Measurements from ENCODE around the gene CEMIP.
A peak's percentile ranks its signal among the peaks of the same experiment; 100 is the strongest.

CEMIP gene

GRCh38 chr15:80778964-80779657 is at the start of gene CEMIP:
CEMIP (plus strand) TSS chr15:80779370; CDS start chr15:80873880, 94,510 bp downstream.
- DNase-seq = peak; percentile 89

- no peak for DNase-seq
Observed at GRCh38 chr15:80730387-80730786, 48.8 kb upstream of the CEMIP start.

GRCh38 chr15:80730926-80731325 is 48.2 kb upstream of the CEMIP start:
- DNase-seq = no peak

- no peak for DNase-seq
Observed at GRCh38 chr15:80732167-80732566, 47.0 kb upstream of the CEMIP start.

DNA sequence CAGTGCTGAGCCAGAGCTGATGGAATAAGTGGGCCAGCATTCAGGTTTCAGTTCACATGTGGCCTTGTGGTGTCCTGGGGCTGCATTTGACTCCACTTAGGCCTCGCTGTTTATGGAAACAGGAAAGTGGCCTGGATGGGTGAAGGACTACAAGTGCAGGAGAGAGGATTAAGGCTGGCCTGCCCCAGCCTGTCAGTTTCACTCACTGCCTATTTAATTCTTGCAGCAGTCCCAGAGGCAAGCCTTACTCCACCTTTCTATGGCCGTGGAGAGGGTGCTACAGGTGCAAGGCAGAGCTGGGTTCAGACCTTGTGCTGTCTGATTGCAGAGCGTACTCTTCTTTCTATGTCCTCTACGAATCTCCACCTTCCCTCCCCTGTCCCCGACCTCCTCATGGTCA is 46.4 kb upstream of the CEMIP start:
- no peak for DNase-seq

DNA sequence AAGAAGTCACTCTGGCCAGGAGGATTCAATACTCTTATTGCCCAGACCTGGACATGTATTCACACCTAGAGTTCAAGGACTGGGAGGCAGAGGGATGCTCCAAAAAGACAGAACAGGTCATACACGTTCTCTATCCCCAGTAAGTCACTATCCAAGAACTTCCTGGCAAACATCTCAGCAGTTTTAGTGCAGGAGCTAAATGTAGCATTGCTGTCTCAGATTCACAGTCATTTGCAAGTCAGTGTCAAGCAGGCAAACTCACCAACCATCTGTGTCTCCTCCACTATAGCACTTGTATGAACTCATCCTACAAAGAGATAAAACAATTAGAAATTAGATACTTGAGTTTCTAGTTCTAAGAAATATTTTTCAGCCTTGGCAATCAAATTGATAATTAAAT is 45.7 kb upstream of the CEMIP start:
- no peak for DNase-seq

- no peak for DNase-seq
Observed at GRCh38 chr15:80735344-80735743, 43.8 kb upstream of the CEMIP start.

DNA sequence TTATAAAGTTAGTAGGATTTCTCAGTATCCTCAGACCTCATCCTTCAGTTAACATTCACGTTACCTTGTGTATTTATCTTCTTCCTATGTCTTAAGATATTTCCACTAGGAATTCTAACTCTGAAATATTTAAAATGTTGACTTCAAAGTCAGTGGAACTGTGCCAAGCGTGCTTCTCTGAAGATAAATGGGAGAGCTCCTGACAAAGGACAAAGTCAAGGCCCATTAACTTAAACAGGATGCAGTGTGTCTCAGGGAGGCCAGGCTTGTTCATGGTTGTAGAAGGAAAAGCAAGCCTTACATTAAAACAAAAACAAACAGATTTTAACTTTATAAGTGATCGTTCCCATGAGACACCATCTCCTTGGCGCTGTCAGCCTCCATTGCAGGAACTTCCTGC is 42.6 kb upstream of the CEMIP start:
- DNase-seq = no peak

DNA sequence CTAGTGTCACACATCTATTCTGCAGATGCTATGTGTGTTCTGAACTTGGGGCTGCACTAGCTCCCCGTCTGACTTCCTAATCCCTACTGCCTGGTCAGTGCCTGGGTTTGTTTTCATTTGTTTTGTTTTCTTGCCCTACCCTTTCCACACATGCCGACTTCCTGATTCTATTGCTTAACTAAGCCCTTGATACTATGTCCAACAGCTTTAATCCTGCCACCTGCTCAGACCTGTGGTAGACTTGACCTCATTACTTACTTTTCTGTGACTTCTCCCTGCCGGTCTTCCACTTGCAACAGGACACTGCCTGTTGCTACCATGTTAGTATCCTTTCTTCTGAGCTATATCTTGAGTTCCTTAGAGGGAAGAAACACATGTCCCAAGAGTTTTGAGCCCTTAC is 39.3 kb upstream of the CEMIP start:
- no peak for DNase-seq

- DNase-seq = no peak
Observed at GRCh38 chr15:80742081-80742480, 37.1 kb upstream of the CEMIP start.

- no peak for DNase-seq
Observed at GRCh38 chr15:80743189-80743833, 35.9 kb upstream of the CEMIP start.

GRCh38 chr15:80744415-80744814 is 34.8 kb upstream of the CEMIP start:
- no peak for DNase-seq

GRCh38 chr15:80744826-80745225 is 34.3 kb upstream of the CEMIP start:
- DNase-seq = no peak

- DNase-seq = no peak
Observed at GRCh38 chr15:80745888-80746287, 33.3 kb upstream of the CEMIP start.

DNA sequence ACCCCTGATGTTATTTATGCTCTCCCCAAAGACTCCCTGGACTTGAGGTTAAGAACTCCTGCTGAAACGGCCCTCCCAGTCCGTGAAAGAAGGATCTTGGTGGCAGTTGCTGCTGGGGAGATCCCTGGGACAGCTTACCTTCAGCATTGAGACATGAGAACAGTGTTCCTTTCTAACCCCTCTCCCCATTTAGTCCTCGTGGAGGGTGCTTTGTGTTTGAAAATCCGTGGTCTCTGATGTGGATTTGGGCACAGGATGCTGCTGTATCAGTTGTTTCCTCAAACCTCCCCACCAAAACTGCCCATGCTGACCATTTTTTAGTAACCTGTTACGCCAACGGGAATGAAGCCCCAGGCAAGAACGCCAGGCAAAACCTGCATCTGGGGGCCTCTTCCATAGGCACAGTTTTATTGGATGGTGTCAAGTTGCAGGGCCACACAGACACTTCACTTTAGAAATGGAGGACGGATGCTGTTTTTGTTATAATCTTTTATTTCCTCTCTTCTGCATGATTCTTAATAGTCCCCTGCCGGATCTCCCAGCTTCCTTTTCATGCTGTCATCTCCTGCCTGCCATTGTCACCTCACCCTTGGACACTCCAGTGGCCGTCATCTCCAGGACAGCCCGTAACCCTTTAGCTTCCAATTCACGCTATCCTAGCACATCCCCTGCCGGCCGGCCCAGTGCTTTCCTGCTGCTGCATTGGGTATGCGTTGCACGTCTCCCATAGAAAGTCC is 31.7 kb upstream of the CEMIP start:
- no peak for DNase-seq

- no peak for DNase-seq
Observed at GRCh38 chr15:80749589-80749988, 29.6 kb upstream of the CEMIP start.

- DNase-seq = no peak
Observed at GRCh38 chr15:80750575-80750974, 28.6 kb upstream of the CEMIP start.

GRCh38 chr15:80752204-80752603 is 27.0 kb upstream of the CEMIP start:
- DNase-seq = no peak

DNA sequence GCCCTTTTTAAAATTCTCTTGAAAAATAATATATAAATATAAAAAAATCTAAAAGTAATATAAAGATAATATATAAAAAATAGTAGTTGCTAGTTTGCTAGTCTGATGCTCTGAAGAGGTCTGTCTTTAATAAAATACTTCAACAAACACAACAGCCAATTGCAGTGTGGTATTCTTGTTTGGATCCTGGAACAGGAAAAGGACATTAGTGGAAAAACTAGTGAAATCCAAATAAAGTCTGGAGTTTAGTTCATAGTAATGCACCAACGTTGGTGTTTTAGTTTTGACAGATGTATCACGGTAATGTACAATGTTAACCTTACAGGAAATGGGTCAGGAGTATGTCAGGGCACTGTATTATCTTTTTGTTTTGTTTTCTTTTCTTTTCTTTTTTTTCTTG is 26.0 kb upstream of the CEMIP start:
- no peak for DNase-seq

DNA sequence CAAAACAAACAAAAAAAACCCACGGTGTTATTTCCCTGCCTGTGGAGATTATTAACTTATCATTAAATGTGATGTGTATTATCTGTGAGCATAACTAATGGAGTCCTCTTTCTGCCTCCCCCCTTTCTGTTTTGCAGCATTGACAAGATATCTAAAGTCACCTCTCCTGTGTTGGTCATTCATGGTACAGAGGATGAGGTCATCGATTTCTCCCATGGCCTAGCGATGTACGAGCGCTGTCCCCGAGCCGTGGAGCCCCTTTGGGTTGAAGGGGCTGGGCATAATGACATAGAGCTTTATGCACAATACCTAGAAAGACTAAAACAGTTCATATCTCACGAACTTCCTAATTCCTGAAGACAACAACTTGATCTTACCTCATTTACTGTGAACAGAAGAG is 25.2 kb upstream of the CEMIP start:
- DNase-seq = no peak

DNA sequence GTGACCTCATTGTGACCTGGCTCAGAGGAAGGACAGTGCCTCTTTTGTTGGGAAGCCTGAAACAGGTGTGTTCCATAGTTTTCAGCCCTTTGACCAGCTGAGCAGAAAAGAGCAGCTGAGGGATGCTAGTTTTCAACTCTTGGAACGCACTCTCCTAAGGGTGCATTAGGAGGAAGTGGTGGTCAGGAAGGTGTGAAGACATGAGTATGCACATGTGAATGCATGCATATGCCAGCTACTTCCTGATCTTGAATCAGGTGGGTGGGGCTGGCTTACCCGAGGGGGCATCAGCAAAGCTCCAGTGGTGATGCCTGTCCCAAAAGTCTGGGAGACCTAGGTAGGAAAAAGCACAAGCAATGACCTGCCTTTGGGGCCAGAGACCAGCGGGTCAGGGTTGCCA is 23.3 kb upstream of the CEMIP start:
- DNase-seq = no peak

- no peak for DNase-seq
Observed at GRCh38 chr15:80758130-80758745, 20.9 kb upstream of the CEMIP start.

DNA sequence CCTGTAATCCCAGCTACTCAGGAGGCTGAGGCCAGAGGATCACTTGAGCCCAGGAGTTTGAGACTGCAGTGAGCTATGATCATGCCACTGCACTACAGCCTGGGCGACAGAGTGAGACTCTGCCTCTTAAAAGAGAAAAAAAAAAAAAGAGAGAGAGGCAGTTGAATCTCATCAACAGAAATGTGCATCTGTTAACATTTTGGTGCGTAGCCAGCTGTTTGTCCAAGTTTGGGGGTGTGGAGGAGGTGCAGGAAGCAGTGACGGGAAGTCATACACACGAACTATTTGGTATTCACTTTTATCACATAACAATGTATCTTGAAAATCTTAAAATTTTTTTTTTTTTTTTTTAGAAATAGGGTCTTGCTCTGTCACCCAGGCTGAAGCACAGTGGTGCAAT is 18.2 kb upstream of the CEMIP start:
- no peak for DNase-seq

DNA sequence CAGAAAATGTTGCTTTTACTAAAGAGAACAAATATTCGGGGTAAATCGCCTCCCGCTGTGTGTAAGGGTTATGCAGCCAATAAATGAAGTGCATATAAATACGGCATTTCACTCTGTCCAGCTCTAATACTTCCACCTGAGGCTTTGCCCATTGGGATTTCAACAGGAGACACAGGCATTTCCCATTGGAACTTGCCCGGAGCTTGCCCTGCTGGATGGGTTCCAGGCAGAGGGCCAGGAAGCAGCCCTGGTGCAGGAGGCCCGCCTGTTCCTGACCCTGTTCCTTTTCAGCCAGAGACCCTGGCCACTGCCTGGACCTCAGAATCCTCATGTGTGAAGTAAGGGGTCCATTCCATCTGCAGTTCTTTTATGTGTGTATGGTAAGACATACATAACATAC is 17.4 kb upstream of the CEMIP start:
- DNase-seq = no peak
